GM10266 (cell line): Measurements from ENCODE around the gene LIN7C.
"Not testable (repeated sequence)": the region's sequence is repeated elsewhere in the genome, so short reads cannot be mapped to it uniquely, and the experiment has no call there.

ENCODE experiments used
- DNase-seq: peaks from one replicate; pipeline ENCODE4 v3.0.0; 2012; ENCODE audit errors: extremely low spot score
- CTCF ChIP-seq: IDR thresholded peaks from 2 replicates; pipeline ENCODE4 v1.5.1; 2012; ENCODE audit warnings: mild to moderate bottlenecking, low read depth; ENCODE audit not compliant: control insufficient read depth, insufficient read depth; ENCODE audit errors: missing control alignments

The LIN7C gene

GRCh38 chr11:27524155-27524554 lies 17.6 kb upstream of the LIN7C start:
- TF ChIP-seq CTCF = no peak
- DNase-seq = no peak

GRCh38 chr11:27520226-27520625 lies 13.7 kb upstream of the LIN7C start:
- no peak for DNase-seq
- no peak for TF ChIP-seq CTCF

GRCh38 chr11:27518518-27518917 lies 11.9 kb upstream of the LIN7C start:
- DNase-seq = no peak
- no peak for TF ChIP-seq CTCF

GRCh38 chr11:27517490-27517889 lies 10.9 kb upstream of the LIN7C start:
- not testable (repeated sequence) for DNase-seq

GRCh38 chr11:27514558-27514957 lies 8.0 kb upstream of the LIN7C start:
- TF ChIP-seq CTCF = no peak
- no peak for DNase-seq

- TF ChIP-seq CTCF = no peak
- no peak for DNase-seq
Observed at GRCh38 chr11:27514076-27514475, 7.5 kb upstream of the LIN7C start.

GRCh38 chr11:27513389-27513788 lies 6.8 kb upstream of the LIN7C start:
- no peak for TF ChIP-seq CTCF
- no peak for DNase-seq

GRCh38 chr11:27512238-27512637 lies 5.7 kb upstream of the LIN7C start:
- no peak for DNase-seq
- no peak for TF ChIP-seq CTCF
